ENCODE results near the gene CNST.
"Not testable (repeated sequence)": the region's sequence is repeated elsewhere in the genome, so short reads cannot be mapped to it uniquely, and the experiment has no call there.

The CNST gene

DNA sequence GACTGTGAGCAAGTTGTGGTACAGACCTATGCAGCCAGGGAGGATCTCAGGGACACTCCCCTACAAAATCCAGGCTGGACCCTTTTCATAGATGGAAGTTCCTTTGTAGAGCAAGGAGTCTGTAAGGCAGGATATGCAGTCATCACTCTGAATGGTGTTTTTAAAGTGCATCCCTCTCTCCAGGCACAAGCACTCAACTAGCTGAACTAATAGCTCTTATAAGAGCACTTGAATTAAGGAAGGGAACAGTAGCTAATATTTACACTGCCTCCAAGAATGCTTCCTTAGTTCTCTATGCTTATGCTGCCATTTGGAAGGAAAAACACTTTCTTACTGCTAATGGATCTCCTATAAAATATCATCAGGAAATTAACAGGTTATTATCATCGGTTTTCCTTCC, 32.1 kb upstream of the CNST start:
- no peak overlapping the region for H3K4me2 ChIP-seq (ENCODE audit: low read length)
- no peaks in the 10 kb centered on the region for H3K36me3 ChIP-seq (ENCODE audit: insufficient read depth, low read length)
- H3K4me3 ChIP-seq (ENCODE audit: low read length), result no peak overlapping the region
- H3K9ac ChIP-seq (ENCODE audit: low read depth, low read length), result no peak overlapping the region
- no peaks in the 10 kb centered on the region for H3K4me1 ChIP-seq (ENCODE audit: control insufficient read depth, insufficient read depth, low read length)
- peaks cover 10% of the 10 kb centered on the region for H3K27me3 ChIP-seq (ENCODE audit: control insufficient read depth, insufficient read depth, low read length)
- H3K9me3 ChIP-seq (replicated peaks; ENCODE audit: low read length), result peaks cover 4% of the 10 kb centered on the region

GRCh38 chr1:246537441-246537840, 28.8 kb upstream of the CNST start:
- no peak overlapping the region for H3K4me2 ChIP-seq (ENCODE audit: low read length)
- H3K9ac ChIP-seq (ENCODE audit: low read depth, low read length), result no peak overlapping the region
- no peaks in the 10 kb centered on the region for H3K4me1 ChIP-seq (ENCODE audit: control insufficient read depth, insufficient read depth, low read length)
- no peaks in the 10 kb centered on the region for H3K9me3 ChIP-seq (replicated peaks; ENCODE audit: low read length)
- no peak overlapping the region for H3K4me3 ChIP-seq (ENCODE audit: low read length)
- peaks cover 10% of the 10 kb centered on the region for H3K27me3 ChIP-seq (ENCODE audit: control insufficient read depth, insufficient read depth, low read length)
- H3K36me3 ChIP-seq (ENCODE audit: insufficient read depth, low read length), result peaks cover 13% of the 10 kb centered on the region

DNA sequence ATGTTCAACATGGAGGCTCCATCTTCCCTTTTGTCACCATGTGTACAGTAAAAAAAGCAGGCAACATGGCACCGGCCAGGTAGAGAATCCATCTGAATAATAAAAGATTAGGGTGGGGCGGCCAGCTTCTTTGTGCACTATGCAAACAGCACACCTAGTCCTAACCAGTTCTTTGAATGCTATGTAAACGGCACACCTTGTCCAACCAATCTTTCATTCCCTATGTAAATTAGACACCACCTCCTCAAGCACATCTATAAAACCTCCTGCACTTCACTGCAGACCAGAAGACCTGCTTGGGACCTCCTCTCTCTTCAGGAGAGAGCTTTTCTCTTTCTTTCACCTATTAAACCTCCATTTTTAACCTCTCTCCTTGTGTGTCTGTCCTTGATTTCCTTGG, 28.4 kb upstream of the CNST start:
- H3K36me3 ChIP-seq (ENCODE audit: insufficient read depth, low read length), result peaks cover 15% of the 10 kb centered on the region
- H3K4me1 ChIP-seq (ENCODE audit: control insufficient read depth, insufficient read depth, low read length), result no peaks in the 10 kb centered on the region

DNA sequence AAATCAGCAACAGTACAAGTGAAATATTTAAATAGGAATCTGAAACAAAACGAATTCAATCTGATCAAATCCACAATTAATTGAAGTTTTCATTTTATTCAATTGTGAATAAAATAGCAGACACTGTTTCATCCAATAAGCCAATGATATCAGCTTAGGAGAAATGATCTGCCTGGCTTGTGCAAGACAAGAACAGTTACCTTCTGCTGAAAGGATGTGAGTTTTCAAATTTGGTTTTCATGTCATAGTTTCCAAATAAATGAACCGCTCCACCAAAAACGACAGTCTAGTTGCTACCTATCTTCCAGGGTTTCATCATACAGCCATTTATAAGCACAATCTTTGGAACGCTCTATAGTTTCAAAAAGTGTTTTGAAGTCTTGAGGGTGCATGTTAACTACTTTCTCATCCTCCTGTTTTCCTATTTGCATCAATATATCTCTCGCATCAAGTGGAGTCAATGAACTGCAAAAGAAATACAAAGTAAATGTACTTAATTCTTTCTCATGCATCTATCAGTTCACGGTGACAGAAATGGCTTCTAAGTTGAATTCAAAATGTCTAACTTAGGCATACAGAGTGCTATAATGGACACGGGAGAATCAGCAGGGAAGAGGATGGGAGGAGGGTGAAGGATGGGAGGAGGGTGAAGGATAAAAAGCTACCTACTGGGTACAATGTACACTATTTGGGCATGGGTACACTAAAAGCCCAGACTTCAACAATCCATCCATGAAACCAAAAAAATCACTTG, 25.3 kb upstream of the CNST start:
- H3K9me3 ChIP-seq (replicated peaks; ENCODE audit: low read length), result no peaks in the 10 kb centered on the region
- H3K4me1 ChIP-seq (ENCODE audit: control insufficient read depth, insufficient read depth, low read length), result no peaks in the 10 kb centered on the region
- no peaks in the 10 kb centered on the region for H3K27me3 ChIP-seq (ENCODE audit: control insufficient read depth, insufficient read depth, low read length)
- H3K4me3 ChIP-seq (ENCODE audit: low read length), result no peak overlapping the region
- peaks cover 25% of the 10 kb centered on the region for H3K36me3 ChIP-seq (ENCODE audit: insufficient read depth, low read length)
- no peak overlapping the region for H3K9ac ChIP-seq (ENCODE audit: low read depth, low read length)
- H3K4me2 ChIP-seq (ENCODE audit: low read length), result no peak overlapping the region

More for the DNA sequence above, 28.4 kb upstream of the CNST start:
- H3K9ac ChIP-seq (ENCODE audit: low read depth, low read length), result no peak overlapping the region
- H3K4me3 ChIP-seq (ENCODE audit: low read length), result no peak overlapping the region
- H3K9me3 ChIP-seq (replicated peaks; ENCODE audit: low read length), result no peaks in the 10 kb centered on the region
- peaks cover 10% of the 10 kb centered on the region for H3K27me3 ChIP-seq (ENCODE audit: control insufficient read depth, insufficient read depth, low read length)
- H3K4me2 ChIP-seq (ENCODE audit: low read length), result no peak overlapping the region

DNA sequence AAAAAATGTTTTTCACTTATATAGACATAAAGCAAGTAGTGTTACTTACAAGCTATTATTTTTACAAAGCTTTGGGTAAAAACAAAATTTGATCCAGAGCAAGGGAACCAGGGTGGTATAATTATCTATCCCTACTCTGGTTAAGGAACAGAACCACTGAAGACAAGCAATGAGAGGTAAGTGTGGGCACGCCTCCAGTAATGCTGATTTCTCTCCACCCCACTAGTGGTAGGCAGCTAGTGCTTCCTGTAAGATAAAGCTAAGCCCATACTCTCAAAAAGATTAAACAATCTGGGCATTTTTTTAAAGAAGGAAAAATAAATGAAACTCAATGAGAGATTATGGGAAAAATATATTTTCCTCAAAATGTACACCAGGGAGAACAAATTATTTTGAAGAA, 22.3 kb upstream of the CNST start:
- Histone ChIP-seq H3K4me2 (ENCODE audit: low read length) (no peak overlapping the region), H3K9me3 (replicated peaks; ENCODE audit: low read length) (no peaks in the 10 kb centered on the region), H3K27me3 (ENCODE audit: control insufficient read depth, insufficient read depth, low read length) (no peaks in the 10 kb centered on the region), H3K4me3 (ENCODE audit: low read length) (no peak overlapping the region), H3K4me1 (ENCODE audit: control insufficient read depth, insufficient read depth, low read length) (no peaks in the 10 kb centered on the region), H3K36me3 (ENCODE audit: insufficient read depth, low read length) (peaks cover 44% of the 10 kb centered on the region), H3K9ac (ENCODE audit: low read depth, low read length) (no peak overlapping the region)

DNA sequence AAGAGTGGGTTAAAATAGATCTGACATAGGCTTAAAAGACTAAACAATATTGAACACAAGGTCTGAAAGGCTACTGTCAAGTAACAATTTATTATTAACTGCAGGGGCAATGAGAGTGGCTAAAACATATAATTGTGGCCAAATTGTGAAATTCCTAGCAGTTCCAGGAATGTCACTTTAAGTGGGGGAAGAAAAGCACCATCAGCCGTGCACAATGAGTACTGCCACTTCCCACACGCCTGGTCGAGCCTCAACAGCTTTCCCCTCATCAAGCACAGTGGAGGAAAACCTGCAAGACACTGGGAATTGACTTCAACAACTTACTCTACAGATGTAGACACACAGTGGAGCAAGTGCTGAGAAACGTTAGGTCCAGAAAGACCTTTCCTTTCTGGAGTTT, 16.6 kb upstream of the CNST start:
- H3K27me3 ChIP-seq (ENCODE audit: control insufficient read depth, insufficient read depth, low read length), result no peaks in the 10 kb centered on the region
- no peaks in the 10 kb centered on the region for H3K4me1 ChIP-seq (ENCODE audit: control insufficient read depth, insufficient read depth, low read length)
- peaks cover 52% of the 10 kb centered on the region for H3K36me3 ChIP-seq (ENCODE audit: insufficient read depth, low read length)
- H3K4me2 ChIP-seq (ENCODE audit: low read length), result no peak overlapping the region
- H3K4me3 ChIP-seq (ENCODE audit: low read length), result no peak overlapping the region
- no peak overlapping the region for H3K9ac ChIP-seq (ENCODE audit: low read depth, low read length)
- no peaks in the 10 kb centered on the region for H3K9me3 ChIP-seq (replicated peaks; ENCODE audit: low read length)

DNA sequence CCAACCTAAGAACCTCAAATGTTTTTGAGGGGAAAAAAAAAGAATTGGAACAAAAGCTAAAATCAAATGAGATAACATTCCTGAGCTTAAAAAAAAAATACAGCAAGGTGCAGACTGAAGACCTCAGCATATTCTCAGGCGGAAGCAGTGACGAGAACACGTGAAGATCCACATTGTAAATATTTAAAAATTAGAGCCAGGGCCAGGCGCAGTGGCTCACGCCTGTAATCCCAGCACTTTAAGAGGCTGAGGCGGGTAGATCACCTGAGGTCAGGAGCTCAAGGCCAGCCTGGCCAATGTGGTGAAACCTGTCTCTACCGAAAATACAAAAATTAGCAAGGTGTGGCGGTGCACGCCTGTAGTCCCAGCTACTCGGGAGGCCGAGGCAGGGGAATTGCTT, 15.9 kb upstream of the CNST start:
- H3K4me1 ChIP-seq (ENCODE audit: control insufficient read depth, insufficient read depth, low read length), result no peaks in the 10 kb centered on the region
- no peak overlapping the region for H3K4me3 ChIP-seq (ENCODE audit: low read length)
- no peak overlapping the region for H3K9ac ChIP-seq (ENCODE audit: low read depth, low read length)
- no peaks in the 10 kb centered on the region for H3K27me3 ChIP-seq (ENCODE audit: control insufficient read depth, insufficient read depth, low read length)
- H3K9me3 ChIP-seq (replicated peaks; ENCODE audit: low read length), result no peaks in the 10 kb centered on the region
- peaks cover 57% of the 10 kb centered on the region for H3K36me3 ChIP-seq (ENCODE audit: insufficient read depth, low read length)
- no peak overlapping the region for H3K4me2 ChIP-seq (ENCODE audit: low read length)

GRCh38 chr1:246552110-246552509, 14.1 kb upstream of the CNST start:
- no peaks in the 10 kb centered on the region for H3K27me3 ChIP-seq (ENCODE audit: control insufficient read depth, insufficient read depth, low read length)
- peaks cover 71% of the 10 kb centered on the region for H3K36me3 ChIP-seq (ENCODE audit: insufficient read depth, low read length)
- no peak overlapping the region for H3K4me3 ChIP-seq (ENCODE audit: low read length)
- H3K4me2 ChIP-seq (ENCODE audit: low read length), result no peak overlapping the region
- H3K9ac ChIP-seq (ENCODE audit: low read depth, low read length), result no peak overlapping the region
- no peaks in the 10 kb centered on the region for H3K9me3 ChIP-seq (replicated peaks; ENCODE audit: low read length)
- no peaks in the 10 kb centered on the region for H3K4me1 ChIP-seq (ENCODE audit: control insufficient read depth, insufficient read depth, low read length)

DNA sequence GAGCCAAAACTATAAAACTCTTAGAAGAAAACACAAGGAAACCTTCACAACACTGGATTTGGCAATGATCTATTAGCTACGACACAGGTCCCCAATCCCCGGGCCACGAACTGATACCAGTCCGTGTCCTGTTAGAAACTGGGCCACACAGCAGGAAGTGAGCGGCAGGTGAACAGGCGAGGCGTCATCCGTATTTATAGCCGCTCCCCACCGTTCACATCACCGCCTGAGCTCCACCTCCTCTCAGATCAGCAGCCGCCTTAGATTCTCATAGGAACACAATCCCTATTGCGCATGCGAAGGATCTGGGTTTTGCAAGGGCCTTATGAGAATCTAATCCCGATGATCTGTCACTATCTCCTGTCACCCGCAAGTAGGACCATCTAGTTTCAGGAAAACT, 12.1 kb upstream of the CNST start:
- Histone ChIP-seq H3K4me2 (ENCODE audit: low read length) (no peak overlapping the region), H3K4me3 (ENCODE audit: low read length) (no peak overlapping the region), H3K36me3 (ENCODE audit: insufficient read depth, low read length) (peaks cover 60% of the 10 kb centered on the region), H3K27me3 (ENCODE audit: control insufficient read depth, insufficient read depth, low read length) (no peaks in the 10 kb centered on the region), H3K9me3 (replicated peaks; ENCODE audit: low read length) (no peaks in the 10 kb centered on the region), H3K4me1 (ENCODE audit: control insufficient read depth, insufficient read depth, low read length) (no peaks in the 10 kb centered on the region), H3K9ac (ENCODE audit: low read depth, low read length) (no peak overlapping the region)

- Histone ChIP-seq H3K4me2 (ENCODE audit: low read length) (no peak overlapping the region), H3K4me3 (ENCODE audit: low read length) (no peak overlapping the region), H3K27me3 (ENCODE audit: control insufficient read depth, insufficient read depth, low read length) (no peaks in the 10 kb centered on the region), H3K9ac (ENCODE audit: low read depth, low read length) (no peak overlapping the region), H3K36me3 (ENCODE audit: insufficient read depth, low read length) (peaks cover 57% of the 10 kb centered on the region), H3K4me1 (ENCODE audit: control insufficient read depth, insufficient read depth, low read length) (no peaks in the 10 kb centered on the region), H3K9me3 (replicated peaks; ENCODE audit: low read length) (no peaks in the 10 kb centered on the region)
Observed at GRCh38 chr1:246558041-246558440, 8.2 kb upstream of the CNST start.

GRCh38 chr1:246559310-246559709, 6.9 kb upstream of the CNST start:
- peaks cover 53% of the 10 kb centered on the region for H3K36me3 ChIP-seq (ENCODE audit: insufficient read depth, low read length)
- no peaks in the 10 kb centered on the region for H3K9me3 ChIP-seq (replicated peaks; ENCODE audit: low read length)
- no peaks in the 10 kb centered on the region for H3K4me1 ChIP-seq (ENCODE audit: control insufficient read depth, insufficient read depth, low read length)
- H3K4me2 ChIP-seq (ENCODE audit: low read length), result no peak overlapping the region
- no peak overlapping the region for H3K4me3 ChIP-seq (ENCODE audit: low read length)
- H3K9ac ChIP-seq (ENCODE audit: low read depth, low read length), result no peak overlapping the region
- H3K27me3 ChIP-seq (ENCODE audit: control insufficient read depth, insufficient read depth, low read length), result no peaks in the 10 kb centered on the region

DNA sequence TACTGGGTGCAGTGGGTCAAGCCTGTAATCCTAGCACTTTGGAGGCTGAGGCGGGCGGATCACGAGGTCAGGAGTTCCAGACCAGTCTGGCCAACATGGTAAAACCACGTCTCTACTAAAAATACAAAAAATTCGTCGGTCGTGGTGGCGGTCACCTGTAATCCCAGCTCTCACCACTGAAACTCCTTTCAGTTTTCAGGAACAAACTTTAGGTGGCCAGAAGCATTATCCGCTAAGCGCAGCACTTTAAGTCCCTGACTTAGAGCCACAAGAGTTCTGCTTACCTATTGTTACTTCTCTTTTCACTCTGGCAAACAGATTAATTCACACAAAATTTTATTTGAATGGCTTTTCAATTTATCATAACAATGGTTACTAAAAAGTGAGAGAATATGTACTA, 5.4 kb upstream of the CNST start:
- not testable (repeated sequence) for H3K9me3 ChIP-seq (replicated peaks; ENCODE audit: low read length); H3K9ac ChIP-seq (ENCODE audit: low read depth, low read length); H3K4me2 ChIP-seq (ENCODE audit: low read length); H3K4me1 ChIP-seq (ENCODE audit: control insufficient read depth, insufficient read depth, low read length); H3K27me3 ChIP-seq (ENCODE audit: control insufficient read depth, insufficient read depth, low read length); H3K4me3 ChIP-seq (ENCODE audit: low read length)
- H3K36me3 ChIP-seq (ENCODE audit: insufficient read depth, low read length), result peaks cover 40% of the 10 kb centered on the region
